ENCODE measurements around the gene GALNT10.

GALNT10 gene

GRCh38 chr5:154237946-154238345 is 47.4 kb downstream of the GALNT10 start:
- no peak for TF ChIP-seq CTCF (IDR thresholded peaks at IDR 0.05; ENCODE audit: extremely low read depth, missing control alignments)
- peak; percentile 16 for DNase-seq (ENCODE audit: low spot score)

- peak; percentile 42 for DNase-seq (ENCODE audit: low spot score)
- no peak for TF ChIP-seq CTCF (IDR thresholded peaks at IDR 0.05; ENCODE audit: extremely low read depth, missing control alignments)
Measured at GRCh38 chr5:154238776-154239481, 48.4 kb downstream of the GALNT10 start.

- TF ChIP-seq CTCF (IDR thresholded peaks at IDR 0.05; ENCODE audit: extremely low read depth, missing control alignments): no peak
- no peak for DNase-seq (ENCODE audit: low spot score)
Measured at GRCh38 chr5:154240595-154240994, 50.1 kb downstream of the GALNT10 start.

GRCh38 chr5:154241021-154241420 is 50.5 kb downstream of the GALNT10 start:
- TF ChIP-seq CTCF (IDR thresholded peaks at IDR 0.05; ENCODE audit: extremely low read depth, missing control alignments): no peak
- no peak for DNase-seq (ENCODE audit: low spot score)

- no peak for DNase-seq (ENCODE audit: low spot score)
- TF ChIP-seq CTCF (IDR thresholded peaks at IDR 0.05; ENCODE audit: extremely low read depth, missing control alignments): no peak
Measured at GRCh38 chr5:154242442-154242841, 51.9 kb downstream of the GALNT10 start.

- peak; percentile 31 for DNase-seq (ENCODE audit: low spot score)
- no peak for TF ChIP-seq CTCF (IDR thresholded peaks at IDR 0.05; ENCODE audit: extremely low read depth, missing control alignments)
Measured at GRCh38 chr5:154242964-154243376, 52.4 kb downstream of the GALNT10 start.

- no peak for DNase-seq (ENCODE audit: low spot score)
- TF ChIP-seq CTCF (IDR thresholded peaks at IDR 0.05; ENCODE audit: extremely low read depth, missing control alignments): no peak
Measured at GRCh38 chr5:154243736-154244135, 53.2 kb downstream of the GALNT10 start.

Measured in GM20000 (cell line).